GM12874 (cell line): ENCODE measurements around the gene CRACR2B.

Experiments used
- CTCF ChIP-seq: IDR thresholded peaks from 2 replicates; pipeline ENCODE4 v1.5.1; 2011; ENCODE audit warnings: low read depth, mild to moderate bottlenecking, control low read depth, low read length, moderate library complexity; ENCODE audit not compliant: insufficient read depth

The CRACR2B gene

GRCh38 chr11:877565-877964 lies 49.8 kb downstream of the CRACR2B start:
- TF ChIP-seq CTCF: no peak

GRCh38 chr11:880447-880846 lies 52.7 kb downstream of the CRACR2B start:
- no peak for TF ChIP-seq CTCF
